ENCODE data around the gene DUSP10. TPM values are rescaled to one million over a fixed set of nuclear protein-coding genes. Genes with fewer than 3 reads are reported as not detected.

DUSP10 gene
- total RNA-seq, 4 donors from 2014 or later = 6.8 to 12.9 (median 9.0) TPM

DNA sequence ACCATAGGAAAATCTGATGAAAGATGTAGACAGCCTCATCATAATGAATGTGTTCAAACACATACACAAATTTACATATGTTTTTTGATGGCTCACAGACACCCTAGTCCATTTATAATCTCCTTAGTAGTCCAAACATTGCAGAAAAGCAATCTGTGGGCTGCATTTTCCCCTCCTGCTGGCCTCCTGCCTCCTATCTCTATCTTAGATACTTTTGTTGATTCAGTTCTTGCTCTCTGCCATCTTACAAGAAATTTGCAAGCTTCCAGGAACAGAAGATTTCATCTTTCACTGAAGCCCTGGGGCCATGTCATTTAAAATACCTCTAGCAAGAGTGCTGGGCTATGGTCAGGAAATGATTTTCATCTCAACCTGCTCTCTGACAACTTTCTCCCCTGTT lies 50.6 kb downstream of the DUSP10 start:
- TF ChIP-seq, protein P1, sequence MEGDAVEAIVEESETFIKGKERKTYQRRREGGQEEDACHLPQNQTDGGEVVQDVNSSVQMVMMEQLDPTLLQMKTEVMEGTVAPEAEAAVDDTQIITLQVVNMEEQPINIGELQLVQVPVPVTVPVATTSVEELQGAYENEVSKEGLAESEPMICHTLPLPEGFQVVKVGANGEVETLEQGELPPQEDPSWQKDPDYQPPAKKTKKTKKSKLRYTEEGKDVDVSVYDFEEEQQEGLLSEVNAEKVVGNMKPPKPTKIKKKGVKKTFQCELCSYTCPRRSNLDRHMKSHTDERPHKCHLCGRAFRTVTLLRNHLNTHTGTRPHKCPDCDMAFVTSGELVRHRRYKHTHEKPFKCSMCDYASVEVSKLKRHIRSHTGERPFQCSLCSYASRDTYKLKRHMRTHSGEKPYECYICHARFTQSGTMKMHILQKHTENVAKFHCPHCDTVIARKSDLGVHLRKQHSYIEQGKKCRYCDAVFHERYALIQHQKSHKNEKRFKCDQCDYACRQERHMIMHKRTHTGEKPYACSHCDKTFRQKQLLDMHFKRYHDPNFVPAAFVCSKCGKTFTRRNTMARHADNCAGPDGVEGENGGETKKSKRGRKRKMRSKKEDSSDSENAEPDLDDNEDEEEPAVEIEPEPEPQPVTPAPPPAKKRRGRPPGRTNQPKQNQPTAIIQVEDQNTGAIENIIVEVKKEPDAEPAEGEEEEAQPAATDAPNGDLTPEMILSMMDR (IDR thresholded peaks at IDR 0.05; ENCODE audit: low read depth) = no peak

DNA sequence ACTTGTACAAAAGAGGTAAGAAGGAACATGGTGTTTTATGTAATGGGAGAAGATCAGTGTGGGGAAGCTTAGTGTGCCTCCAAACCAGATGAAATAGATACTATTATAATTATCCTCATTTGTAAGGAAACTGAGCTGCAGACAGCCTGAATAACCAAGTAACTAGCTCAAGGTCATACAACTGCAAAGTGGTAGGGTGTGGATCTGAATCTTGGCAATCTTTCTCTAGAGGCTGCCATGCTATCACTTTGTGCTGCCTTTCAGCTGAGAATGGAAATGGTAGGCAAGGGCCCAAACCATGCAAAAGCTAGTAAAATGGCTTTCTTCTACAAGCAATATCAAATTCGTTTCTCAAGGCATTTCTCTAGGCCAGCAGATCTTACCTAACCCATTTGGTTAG lies 51.0 kb downstream of the DUSP10 start:
- TF ChIP-seq, protein P1 (IDR thresholded peaks at IDR 0.05; ENCODE audit: low read depth) = no peak

DNA sequence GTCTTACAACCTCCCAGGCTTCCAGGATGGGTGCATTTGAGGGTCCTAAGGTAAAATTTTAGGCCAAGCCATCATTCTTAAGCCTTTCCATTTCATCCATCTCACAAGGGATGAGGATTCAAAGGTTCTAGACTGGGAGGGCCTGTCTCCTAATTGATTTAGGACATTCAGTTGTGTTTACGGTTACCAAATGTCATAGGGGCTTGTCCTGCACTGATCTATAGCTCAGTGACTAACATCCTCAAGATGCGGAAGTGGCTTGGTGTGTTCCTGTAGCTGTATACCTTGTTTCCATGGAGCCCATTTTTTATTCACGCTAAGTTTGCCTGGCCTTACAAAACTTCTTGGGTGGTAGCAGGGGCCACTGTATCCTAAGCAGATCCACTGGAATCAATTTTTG lies 52.8 kb downstream of the DUSP10 start:
- TF ChIP-seq, protein P1 (IDR thresholded peaks at IDR 0.05; ENCODE audit: low read depth) = no peak

DNA sequence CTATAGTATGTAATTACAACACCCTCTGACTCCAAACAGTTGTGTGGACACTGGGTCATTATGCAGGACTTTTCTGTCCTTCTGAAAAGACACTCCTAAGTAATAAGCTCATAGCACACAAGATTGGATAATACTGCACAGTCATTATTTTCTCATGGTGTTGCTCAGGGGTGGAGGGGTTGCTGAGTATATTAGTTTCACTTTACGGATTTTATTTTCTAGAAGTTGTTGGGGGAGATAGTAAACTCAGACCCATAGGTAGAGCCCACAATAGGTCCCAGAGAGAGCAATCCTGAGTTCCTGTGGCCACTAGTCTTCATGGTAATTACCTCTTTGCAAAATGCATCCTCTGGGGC lies 53.4 kb downstream of the DUSP10 start:
- TF ChIP-seq, protein P1 (IDR thresholded peaks at IDR 0.05; ENCODE audit: low read depth) = no peak

DNA sequence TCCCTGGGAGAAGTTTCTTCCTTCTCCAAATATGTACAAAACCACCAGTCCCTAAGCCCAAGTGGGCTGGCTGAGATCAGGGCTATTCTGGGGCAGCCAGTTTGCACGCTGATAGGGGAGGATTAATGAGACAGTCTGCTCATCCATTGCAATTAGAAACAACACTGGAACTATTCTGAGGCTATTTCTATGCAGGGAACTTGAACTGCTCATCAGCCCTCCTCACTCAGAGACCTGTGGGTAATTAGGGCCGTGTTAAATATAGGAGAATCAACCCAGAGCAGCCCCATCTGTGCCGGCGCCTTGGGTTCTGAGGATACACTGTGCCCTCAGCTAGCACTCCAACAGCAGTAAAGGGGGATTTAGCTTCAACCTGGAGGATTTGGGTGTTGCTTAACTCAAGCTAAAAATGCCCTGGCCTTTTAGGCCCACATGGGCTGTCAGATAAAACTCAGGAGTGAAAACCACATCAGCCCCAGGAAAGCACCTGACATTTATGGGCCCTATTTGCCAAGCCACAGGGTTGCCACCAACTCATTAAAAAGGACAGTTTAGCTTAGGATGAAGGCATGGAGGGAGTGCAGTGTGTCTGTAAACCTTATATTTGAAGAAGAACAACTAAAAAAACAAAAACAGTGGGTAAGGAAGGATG lies 53.9 kb downstream of the DUSP10 start:
- TF ChIP-seq, protein P1 (IDR thresholded peaks at IDR 0.05; ENCODE audit: low read depth) = no peak

DNA sequence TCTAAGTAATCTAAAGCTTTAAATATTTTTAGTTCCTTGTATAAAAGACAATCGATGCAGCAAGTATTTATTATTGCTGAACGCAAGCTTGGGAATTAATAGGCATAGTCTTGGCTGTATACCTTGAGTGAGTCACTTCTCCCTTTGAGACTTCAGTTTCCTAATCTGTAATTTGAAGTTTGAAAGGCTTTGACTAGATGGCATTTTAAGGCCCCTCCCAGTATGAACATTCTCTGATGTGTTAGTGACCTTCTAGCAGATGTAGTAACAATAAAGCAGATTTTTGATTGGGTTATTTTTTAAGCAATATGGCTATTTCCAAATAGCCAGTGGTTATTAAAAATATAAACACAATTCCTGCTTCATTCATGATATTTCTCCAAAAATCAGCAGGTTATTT lies 58.2 kb downstream of the DUSP10 start:
- TF ChIP-seq, protein P1 (IDR thresholded peaks at IDR 0.05; ENCODE audit: low read depth) = no peak

DNA sequence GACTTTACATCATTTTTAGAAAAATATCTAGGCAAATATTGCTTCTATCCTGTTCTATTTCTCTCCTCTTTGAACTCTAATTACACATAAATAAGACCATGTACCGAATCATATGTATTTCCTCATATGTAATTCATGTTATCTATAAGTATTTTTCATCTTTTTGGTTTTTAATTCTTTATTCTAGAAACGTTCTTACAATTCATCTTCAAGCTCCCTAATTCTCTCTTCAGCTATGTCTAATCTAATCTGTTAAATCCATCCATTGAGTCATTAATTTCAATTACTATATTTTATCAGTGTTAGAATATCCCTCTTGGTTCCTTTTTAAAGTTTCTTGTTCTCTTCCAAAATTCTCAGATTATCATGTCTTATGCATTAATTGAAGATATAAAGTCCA lies 61.8 kb downstream of the DUSP10 start:
- TF ChIP-seq, protein P1 (IDR thresholded peaks at IDR 0.05; ENCODE audit: low read depth) = no peak
